HG02870 (cell line): ENCODE measurements around the gene RPS19.
"Not testable (repeated sequence)": the region's sequence is repeated elsewhere in the genome, so short reads cannot be mapped to it uniquely, and the experiment has no call there.

Experiments used
- ATAC-seq: cut with Tn5 transposase; IDR thresholded peaks from one replicate; pipeline ENCODE4 v1.9.1; 2021; ENCODE audit warnings: mild to moderate bottlenecking, moderate library complexity; ENCODE audit not compliant: unreplicated experiment

Gene RPS19

DNA sequence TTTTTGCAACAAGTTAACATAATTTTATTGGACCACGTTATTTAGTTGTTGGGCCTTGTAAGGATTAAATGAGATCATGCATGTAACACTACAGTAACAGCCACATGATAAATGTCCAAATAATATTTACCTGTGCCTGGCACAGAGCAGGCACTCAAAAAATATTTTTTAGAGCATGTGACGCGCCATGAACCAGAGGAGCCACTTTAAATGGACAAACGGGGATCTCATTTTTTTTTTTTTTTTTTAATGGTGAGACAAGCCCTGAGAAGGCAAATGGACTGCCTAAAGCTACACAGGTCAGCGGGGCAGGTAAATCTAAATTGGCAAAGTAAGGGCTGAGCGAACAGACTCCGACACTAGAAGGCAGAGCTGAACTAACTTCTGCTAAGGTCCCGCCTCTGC is 840 bp upstream of the RPS19 start:
- ATAC-seq: no peak

DNA sequence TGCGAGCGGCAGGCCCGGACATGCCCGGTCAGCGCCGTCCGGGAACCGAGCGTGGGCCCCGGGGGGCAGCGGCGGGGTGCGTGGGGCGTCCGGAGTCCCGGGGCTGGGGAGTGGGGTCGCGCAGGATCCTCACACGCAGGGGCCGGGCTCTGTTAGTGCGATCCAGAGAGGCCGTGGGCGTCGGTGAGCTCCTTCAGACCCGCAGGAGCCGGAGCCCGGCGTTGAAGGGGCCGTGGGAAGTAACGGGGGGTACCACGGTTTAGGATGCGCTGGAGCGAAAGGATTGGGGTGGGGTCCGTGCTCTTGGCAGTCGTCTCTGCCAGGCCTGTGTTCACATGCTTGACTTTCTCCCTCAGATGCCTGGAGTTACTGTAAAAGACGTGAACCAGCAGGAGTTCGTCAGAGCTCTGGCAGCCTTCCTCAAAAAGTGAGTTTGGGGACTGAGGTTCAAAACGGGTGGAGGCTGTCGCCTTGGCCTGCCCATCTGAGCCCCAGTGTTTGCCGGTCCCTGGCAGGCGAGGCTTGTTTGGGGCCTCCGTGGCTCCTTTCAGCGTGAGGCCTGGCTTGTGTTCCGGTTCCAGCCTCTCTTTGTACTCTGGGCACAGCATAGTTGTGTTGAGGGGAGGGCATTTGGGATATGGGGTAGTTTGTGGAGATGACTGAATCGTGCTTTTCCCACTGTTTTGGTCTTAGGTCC is 512 bp downstream of the RPS19 start:
- ATAC-seq: no peak

DNA sequence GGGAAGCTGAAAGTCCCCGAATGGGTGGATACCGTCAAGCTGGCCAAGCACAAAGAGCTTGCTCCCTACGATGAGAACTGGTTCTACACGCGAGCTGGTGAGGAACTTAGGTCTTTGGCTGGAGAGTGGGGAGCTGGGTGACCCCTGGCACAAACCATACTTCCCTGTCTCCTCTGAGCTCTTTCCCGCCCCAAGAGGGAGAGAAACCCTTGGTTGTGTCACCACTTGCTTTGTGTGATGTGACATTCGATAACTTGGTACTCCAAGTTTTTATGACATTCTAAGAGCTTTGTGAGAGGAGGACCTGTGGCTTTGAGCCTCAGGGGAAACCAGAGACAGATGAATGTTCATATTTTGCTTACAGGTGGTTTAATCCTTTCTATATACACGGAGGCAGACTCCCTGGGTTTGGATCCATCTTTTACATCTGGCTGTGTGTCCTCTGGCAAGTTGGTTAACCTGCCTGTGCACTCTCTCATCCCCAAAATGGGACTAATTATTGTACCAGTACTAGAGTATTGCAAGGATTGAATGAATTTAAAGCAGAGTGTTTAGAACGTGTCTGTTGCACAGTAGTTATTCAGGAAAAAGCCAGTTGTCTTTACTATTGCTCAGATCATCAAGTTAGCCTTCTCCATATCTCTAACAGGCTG is 1.2 kb downstream of the RPS19 start:
- no peak for ATAC-seq

DNA sequence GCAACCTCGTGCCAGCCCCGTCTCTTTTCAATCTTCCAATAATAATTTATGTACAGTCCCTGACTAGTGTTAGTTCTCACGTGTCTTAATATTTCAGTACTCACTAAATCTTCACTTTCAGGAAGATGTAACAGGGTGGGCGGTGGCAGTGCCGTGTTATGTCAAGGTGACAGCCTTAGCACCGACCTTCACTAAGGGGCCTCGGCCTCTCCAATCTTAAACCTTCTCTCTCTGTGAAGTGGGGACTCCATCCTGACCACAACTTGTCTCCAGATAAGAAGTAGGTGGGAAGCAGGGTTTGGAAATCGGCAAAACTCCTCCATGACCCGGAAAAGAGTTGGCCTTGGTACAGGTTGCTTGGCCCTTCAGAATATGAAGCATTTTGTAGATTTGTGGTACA is 1.8 kb downstream of the RPS19 start:
- ATAC-seq: no peak

DNA sequence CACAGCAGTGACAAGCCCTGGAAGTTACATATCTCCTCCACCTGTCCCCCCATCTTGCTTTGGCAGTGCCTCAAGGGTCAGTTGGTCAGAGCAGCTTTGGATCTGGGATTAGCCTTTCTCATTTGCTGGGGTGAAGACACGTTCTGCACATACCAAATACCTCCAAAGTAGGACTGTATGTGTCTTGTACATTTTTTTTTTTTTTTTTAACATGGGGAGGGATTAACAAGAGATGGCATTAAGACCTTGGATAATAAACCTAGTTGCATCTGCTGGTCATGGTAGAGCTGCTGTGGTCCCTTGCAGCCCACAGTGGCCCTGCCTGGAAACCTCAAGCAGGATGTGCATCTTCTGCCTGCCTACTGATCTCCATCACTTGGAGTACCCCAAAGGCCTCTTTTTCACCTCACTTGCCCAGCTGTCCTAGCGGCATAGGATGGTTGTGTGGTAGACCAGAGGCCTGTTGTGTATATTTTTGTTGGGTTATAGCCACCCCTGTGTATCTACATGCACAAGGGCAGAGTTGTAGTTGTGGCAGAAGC is 2.5 kb downstream of the RPS19 start:
- no peak for ATAC-seq

DNA sequence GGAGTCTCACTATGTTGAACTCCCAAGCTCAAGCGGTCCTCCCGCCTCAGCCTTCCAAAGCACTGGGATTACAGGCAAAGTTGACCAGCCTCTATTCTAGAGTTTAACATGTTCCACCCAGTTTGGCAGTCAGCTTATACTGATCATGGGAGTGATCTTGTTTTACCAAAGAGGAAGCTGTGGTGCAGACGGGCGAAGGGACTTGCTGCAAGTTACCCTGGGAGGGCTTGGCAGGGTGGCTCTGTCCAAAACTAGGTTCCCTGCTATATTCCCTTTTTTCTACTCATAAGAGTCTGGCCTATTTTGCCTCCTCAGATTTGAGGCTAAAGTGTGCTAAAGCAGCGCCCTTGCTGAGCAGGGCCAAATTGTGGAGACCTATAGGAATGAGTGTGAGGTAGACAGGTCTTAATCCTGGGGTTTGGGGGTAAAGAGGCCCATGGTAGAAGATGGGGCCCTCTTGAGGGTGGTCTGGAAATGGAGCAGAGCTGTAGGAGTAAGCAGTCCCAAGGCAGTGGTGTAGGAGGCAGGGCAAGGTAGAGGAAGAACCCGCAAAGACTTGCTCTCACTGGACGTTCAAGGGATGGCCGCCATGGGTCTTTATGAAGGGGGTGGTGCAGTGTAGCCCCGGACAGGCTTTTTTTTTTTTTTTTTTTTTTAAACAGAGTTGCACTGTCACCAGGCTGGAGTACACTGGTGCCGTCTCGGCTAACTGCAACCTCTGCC is 3.3 kb downstream of the RPS19 start:
- no peak for ATAC-seq

DNA sequence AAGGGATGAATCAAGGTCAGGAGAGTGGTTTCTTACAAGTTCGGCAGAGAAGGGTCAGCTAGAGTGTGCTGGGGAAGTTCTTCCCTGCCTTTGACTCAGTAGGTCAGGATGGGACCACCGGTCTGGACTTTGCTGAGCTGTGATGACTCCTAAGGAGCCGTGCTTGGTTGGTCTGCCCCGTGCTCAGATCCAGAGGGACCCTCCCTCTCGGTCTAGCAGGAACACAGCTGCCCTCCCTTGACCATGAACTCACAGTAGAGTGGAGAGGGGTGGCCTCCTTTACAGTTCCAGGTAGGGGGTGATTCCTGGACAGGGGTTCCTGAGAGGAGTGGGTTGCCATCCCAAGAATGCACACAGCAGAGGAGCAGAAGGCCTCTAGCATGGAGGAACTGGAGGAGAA is 4.3 kb downstream of the RPS19 start:
- ATAC-seq: no peak

DNA sequence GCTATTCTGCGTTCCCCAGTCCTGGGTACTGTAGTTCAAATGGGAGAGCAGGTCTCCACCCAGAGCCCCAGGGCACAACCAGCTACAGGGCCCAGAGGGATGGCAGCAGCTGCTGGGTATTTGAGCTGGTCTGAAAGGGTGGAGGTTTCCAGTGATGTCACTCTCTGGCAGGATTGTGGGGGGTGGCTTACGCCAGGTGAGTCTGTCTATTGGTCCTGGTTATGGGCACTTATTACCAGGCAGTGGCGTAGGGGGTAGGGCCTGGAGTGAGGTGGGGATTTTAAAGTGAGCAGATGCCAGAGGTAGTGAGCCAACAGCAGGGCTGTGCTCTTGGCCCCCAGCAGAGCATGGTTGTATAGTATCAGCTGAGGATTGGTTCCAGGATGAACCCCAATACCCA is 6.2 kb downstream of the RPS19 start:
- no peak for ATAC-seq

DNA sequence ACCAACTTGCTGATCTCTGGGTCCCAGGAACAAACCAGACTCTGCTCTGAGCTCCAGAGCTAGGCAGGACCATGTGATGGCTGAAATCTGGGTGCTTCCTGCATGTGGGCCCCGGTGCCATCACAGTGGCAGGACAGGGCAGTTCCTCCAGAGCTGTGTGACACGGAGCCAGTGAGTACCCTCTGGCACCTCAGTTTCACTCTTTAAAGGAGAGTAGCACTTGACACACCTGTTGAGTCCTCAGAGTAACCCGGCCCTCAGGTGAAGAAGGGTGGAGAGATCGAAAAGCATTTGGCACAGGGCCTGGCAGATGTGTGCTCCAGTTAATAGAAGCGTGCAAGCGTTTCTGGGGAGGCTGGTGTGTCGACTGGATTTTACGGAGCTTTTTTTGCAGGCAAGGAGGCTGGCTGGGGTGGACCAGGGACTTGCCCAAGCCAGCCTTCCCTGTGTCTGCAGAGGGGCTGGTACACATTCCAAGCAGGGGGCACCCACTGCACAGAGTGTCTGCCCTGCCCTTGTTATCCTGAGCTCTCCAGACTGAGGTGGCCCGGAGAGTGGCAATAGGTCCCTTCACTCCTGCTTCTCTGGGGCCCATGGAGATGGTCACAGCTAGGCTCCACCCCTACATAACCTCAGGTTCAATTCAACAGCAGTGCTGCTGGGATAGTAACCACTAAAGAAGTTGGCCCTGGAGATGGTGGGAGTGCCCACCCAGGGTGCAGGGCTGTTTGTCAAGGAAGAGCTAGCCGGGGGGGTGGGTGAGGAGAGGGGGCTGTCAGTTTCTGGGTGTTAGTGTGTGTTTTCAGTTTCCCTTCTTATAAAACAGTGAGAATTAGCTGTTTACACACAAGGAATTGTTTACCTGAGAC is 8.3 kb downstream of the RPS19 start:
- ATAC-seq: no peak

DNA sequence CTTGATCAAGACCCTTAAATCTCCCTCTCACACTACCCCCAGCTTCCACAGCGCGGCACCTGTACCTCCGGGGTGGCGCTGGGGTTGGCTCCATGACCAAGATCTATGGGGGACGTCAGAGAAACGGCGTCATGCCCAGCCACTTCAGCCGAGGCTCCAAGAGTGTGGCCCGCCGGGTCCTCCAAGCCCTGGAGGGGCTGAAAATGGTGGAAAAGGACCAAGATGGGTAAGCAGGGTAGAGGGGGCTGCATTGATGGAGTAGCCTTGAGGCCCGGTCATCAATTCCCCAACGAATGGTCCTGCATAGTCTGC is 8.9 kb downstream of the RPS19 start:
- no peak for ATAC-seq

DNA sequence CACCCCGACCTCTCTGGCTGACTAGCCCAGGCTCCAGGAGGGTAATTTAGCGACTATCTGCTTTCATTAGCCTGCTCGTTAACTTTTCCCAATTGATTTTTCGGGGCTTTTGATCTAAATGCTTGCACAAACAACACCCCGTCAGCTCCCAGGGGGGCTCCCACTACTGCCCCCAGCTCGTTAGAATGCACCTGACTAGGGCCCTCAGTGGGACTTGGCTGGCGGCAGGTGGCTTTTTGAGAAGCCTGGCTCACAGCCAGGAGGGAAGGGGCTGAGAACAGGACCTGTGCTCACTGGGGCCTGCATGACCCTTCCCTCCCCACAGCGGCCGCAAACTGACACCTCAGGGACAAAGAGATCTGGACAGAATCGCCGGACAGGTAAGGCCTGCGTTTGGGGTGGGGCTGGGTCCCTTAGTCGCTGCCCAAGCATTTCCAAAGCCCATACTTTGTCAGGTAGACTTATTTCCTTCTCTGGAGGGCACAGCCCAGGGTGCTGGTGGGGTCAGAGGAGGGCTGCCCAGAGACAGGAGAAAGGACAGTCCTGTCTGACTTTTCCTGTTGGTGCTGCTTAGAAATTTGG is 9.4 kb downstream of the RPS19 start:
- no peak for ATAC-seq

DNA sequence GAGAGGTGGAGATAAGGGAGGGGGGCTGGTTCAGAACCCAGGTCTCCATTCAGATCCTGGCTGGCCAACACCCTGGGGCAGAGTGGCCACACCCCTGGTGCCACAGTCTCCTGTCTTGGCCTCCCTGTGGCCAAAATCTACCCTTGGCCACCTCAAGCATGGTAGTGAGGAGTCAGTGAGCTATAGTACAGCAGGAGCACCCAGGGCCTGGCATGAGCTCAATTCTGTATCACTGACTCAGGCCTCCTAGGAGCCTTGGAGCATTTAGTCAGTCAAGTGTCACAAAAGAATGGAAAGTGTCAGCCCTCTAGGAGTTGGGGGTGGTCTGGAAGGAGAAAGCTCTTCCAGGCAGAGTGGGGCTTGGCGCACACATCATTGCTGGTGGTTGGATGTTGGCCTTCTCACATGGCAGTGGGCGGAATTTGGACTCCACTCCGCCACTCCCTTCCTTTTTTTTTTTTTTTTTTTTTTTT is 10.4 kb downstream of the RPS19 start:
- no peak for ATAC-seq

DNA sequence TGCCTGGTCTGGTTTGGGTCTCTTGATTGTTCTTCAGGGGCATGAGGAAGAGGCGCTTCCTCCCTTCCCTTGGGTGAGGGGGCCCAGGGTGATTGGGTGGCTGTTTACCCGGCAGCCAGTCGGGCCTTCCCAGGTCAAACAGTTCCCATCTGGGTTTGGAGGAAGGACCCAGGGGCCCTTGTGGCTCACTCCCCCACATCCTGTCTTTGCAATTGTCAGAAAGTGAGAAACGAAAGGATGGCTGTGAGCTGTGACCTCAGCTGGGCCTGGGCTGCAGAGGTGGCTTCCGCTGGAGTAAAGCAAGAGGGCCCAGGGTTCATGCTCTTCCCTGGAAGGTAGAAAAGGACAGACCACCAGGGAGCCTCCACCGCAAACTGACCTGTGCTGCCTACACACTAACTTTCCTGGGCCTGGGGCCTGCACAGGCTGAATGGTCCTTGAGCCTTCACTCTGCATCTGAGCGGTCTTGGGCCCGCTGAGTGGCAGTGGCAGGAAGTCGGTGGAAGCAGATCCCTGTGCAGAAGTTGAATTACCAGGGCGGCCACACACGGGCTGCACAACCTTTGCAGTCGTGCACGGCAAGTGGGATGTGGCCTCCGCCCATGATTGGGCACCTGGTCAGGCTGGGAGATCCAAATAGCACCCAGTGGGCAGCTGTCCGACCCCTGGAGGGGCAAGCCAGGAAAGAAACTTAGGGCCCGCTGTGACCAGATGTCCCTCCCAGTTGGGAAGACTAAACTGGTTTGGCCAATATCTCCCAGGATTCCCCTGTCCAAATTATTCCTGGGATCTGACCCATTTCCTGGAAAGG is 11.7 kb downstream of the RPS19 start:
- ATAC-seq: peak; percentile 46

DNA sequence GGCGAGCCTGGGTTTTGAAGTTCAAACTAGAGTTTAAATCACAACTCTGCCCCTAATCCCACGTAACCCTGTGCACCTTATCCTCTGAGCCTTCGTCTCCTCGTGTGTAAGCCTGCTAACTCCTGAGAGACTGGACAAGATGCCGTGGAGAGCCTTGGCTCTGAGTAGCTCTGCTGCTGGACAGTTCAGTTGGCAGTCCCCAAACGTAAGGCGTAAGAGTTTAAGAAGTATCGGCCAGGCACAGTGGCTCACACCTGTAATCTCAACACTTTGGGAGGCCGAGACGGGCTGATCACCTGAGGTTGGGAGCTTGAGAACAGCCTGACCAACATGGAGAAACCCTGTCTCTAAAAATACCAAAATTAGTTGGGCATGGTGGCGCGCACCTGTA is 12.3 kb downstream of the RPS19 start:
- no peak for ATAC-seq

DNA sequence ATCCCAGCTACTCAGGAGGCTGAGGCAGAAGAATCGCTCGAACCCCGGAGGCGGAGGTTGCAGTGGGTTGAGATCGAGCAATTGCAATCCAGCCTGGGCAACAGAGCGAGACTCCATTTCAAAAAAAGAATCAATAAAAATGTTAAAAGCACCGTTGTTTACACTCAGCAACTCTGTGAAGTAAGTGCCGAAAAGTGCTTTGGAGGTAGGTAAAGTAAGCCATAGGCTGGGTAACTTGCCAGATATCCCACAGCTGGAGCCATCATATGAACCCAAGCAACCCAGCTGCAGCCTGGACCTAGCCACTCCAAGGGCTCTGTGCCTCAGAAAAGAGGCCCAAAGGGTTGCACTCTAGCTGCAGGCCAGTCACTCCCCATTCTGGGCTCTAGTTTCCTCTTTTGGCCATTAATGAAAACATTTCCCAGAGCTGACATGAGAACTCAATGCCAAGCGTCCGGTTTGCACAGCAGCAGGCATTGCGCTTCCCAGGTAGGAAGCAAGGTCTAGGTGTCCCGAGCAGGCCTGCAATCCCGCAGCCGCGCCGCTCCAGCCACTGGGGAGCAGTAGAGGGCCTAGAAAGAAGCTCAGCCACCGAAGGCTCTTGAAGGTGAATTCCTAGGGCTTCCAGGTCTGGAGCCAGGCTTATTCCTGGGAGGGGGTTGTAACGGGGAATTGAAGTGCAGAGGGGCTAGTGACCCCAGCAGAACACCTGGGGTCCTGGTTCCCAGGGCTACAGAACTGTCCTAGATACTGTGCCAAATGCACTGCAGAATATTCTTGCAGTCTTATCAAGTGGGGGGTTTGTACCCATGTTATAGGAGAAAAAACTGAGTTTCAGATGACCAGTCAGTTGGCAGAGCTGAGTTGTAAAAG is 13.0 kb downstream of the RPS19 start:
- no peak for ATAC-seq

DNA sequence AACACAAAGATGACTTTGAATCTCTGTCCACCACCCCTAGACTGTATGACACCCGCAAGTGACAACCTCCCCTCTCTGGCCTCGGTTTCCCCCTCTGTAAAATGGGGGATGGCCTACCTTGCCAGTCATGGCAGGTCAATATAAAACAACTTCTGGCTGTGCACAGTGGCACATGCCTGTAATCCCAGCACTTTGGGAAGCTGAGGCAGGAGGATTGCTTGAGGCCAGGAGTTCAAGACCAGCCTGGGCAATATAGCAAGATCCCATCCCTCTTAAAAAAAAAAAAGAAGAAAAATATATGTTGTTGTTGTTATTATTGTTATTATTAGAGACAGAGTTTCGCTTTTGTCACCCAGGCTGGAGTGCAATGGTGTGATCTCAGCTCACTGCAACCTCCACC is 15.9 kb downstream of the RPS19 start:
- ATAC-seq: not testable (repeated sequence)

DNA sequence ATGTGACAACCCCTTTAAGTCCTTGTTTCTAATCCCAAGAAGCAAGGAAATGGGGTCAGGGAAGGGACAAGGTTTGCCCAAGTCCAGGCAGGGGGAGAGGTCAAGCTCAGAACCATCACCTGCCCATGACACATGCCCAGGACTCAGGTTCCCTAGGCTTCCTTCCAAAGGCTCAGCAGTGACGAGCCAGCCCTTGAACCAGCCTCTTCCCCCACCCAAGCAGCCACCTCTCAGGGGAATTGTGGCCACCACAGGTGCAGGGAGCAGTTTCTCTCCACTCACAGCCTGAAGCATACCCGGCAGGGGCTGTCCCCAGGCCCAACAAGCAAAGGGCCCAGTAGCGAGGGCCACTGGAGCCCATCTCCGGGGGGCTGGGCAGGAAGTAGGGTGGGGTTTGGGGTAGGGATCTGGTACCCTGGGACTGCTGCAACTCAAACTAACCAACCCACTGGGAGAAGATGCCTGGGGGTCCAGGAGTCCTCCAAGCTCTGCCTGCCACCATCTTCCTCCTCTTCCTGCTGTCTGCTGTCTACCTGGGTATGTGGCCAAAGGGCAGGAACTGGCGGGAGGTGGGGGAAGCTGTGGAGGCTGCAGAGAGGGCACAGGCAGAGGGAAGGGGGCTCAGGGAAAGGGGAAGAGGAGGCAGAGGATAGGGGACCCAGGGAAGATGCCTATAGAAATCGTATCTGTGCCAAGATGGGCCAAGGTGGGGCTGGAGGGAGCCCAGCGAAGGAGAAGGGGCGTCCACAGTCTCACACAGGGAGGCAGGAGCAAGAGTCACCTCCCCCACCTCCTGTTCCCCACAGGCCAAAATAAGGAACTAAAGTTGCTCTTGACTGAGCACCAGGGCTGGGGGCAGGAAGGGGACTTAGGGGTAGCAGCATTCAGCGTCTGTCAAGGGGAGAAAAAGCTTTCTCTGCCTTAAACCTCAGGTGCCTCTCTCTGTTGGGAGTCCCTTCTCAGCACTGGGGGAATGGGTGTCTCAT is 17.1 kb downstream of the RPS19 start, which contains the start of gene CD79A:
Gene CD79A (plus strand): TSS at position 433 of the 986 bp plus-strand sequence. CDS start 26 bp downstream, at position 459.
- peak; percentile 53 for ATAC-seq
